Measurements from ENCODE around the gene PDE2A. TPM values are rescaled to one million over a fixed set of nuclear protein-coding genes. Genes with fewer than 3 reads are reported as not detected.

PDE2A gene
- total RNA-seq, 4 donors from 2014 or later = 54.0 to 339 (median 84.6) TPM

GRCh38 chr11:72578991-72579815 is 95.0 kb downstream of the PDE2A start:
- TF ChIP-seq, protein P1, sequence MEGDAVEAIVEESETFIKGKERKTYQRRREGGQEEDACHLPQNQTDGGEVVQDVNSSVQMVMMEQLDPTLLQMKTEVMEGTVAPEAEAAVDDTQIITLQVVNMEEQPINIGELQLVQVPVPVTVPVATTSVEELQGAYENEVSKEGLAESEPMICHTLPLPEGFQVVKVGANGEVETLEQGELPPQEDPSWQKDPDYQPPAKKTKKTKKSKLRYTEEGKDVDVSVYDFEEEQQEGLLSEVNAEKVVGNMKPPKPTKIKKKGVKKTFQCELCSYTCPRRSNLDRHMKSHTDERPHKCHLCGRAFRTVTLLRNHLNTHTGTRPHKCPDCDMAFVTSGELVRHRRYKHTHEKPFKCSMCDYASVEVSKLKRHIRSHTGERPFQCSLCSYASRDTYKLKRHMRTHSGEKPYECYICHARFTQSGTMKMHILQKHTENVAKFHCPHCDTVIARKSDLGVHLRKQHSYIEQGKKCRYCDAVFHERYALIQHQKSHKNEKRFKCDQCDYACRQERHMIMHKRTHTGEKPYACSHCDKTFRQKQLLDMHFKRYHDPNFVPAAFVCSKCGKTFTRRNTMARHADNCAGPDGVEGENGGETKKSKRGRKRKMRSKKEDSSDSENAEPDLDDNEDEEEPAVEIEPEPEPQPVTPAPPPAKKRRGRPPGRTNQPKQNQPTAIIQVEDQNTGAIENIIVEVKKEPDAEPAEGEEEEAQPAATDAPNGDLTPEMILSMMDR (IDR thresholded peaks at IDR 0.05) = no peak
- no peak for ATAC-seq (ENCODE audit: low FRiP score)
- no peak for DNase-seq (ENCODE audit: low spot score)

- DNase-seq (ENCODE audit: low spot score) = no peak
- TF ChIP-seq, protein P1 (IDR thresholded peaks at IDR 0.05) = no peak
- ATAC-seq (ENCODE audit: low FRiP score) = no peak
Measured at GRCh38 chr11:72578566-72578965, 95.7 kb downstream of the PDE2A start.

DNA sequence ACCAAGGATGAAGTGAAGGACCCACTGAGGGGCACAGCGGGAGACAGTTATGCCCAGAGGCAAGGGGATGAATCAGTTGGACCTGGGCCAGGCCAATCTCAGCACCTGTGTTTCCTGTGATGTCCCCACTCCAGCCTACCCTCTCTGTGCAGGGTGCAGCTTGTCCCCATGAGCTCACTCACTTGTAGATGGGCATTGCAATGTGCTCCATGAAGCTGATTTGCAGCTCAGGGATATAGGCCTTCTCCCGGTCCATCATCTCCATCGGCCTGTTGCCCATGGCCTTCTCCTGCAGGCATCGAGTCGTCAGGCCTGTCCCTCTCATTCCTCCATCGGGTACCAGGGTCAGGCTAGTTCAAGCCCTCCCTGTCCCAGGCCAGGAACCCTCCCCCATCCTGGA is 96.2 kb downstream of the PDE2A start:
- DNase-seq (ENCODE audit: low spot score) (no peak), ATAC-seq (ENCODE audit: low FRiP score) (no peak)
- TF ChIP-seq, protein P1 (IDR thresholded peaks at IDR 0.05) = no peak

- DNase-seq (ENCODE audit: low spot score) = no peak
- no peak for ATAC-seq (ENCODE audit: low FRiP score)
Measured at GRCh38 chr11:72577271-72577721, 96.9 kb downstream of the PDE2A start.

DNA sequence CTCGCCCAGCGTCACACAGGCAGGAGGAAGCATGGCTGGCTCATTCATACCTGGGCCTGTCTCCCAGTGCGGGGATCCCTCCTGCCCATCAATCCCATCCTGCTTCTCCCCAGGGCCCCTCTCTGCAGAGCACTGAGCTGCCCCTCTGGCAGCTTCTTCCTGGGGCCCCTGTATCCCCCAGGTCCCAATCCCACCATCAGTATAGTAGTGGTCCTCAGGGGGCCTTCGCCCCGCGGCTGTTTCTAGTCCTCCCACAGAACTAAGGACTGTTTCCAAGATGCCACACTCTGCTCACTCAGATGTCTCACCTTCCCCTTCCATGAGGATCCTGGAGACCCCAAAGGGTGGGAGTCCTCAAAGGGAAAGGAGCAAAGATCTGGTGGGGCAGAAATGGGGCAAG is 97.6 kb downstream of the PDE2A start:
- DNase-seq (ENCODE audit: low spot score) (no peak), ATAC-seq (ENCODE audit: low FRiP score) (no peak)

More at GRCh38 chr11:72577271-72577721, 96.9 kb downstream of the PDE2A start:
- TF ChIP-seq, protein P1 (IDR thresholded peaks at IDR 0.05) = no peak

GRCh38 chr11:72576243-72576595 is 98.0 kb downstream of the PDE2A start:
- TF ChIP-seq, protein P1 (IDR thresholded peaks at IDR 0.05) = no peak
- DNase-seq (ENCODE audit: low spot score) = no peak
- ATAC-seq (ENCODE audit: low FRiP score) = no peak

More for the DNA sequence above, 97.6 kb downstream of the PDE2A start:
- TF ChIP-seq, protein P1 (IDR thresholded peaks at IDR 0.05) = no peak

All from omental fat pad (tissue), 4 donors.